ENCODE results near the gene KSR1.

Gene KSR1

DNA sequence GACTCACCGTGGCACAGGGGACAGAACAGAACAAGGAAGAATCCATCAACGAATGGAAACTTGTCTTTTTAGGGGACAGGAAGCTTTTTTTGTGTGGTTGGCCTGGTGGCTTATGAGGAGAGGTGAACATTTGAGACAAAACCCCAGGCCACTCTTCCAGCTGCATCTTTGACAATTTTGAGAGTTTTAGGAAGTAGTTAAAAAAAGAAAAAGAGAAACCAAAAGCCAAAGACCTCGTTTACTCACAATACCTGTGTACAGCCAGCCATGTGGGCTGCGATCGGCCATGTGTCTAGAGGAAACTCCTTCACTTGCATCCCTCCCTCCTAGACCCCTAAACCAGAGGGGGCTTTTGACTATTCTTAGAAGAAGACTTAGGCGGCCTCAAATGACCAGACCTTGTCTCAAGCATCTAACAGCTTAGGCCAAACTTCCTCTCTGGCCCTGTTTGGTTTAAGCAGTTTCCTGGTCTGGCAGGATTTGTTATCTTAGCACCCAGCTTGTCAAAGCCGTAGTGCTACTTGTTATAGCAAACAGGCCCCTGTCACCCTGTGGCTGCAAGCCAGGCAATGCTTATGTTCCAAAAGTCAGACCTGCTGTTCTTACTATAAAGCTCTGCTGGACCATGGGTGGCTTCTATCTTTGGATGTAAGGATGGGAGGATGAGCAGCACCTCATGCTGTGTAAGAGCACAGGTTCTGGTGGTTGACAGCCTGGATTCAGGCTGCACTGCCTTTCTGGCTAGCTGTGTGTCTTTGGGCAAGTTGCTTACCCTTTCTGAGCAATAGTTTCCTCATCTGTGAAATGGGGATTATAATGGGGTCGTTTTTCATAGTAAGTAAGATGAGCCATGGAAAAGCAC is 17.7 kb downstream of the KSR1 start:
- Histone ChIP-seq H3K4me2 (ENCODE audit: low read length) (peak overlapping the region; percentile 45), H3K9me3 (ENCODE audit: insufficient read depth, low read length) (no peaks in the 10 kb centered on the region), H3K27me3 (ENCODE audit: low read depth, low read length) (peaks cover 26% of the 10 kb centered on the region), H3K36me3 (replicated peaks; ENCODE audit: low read depth, low read length) (no peaks in the 10 kb centered on the region), H3K9ac (ENCODE audit: low read length) (no peak overlapping the region), H3K79me2 (ENCODE audit: low read length) (no peaks in the 10 kb centered on the region), H3K4me1 (ENCODE audit: low read length) (peaks cover 53% of the 10 kb centered on the region), H2AFZ (ENCODE audit: low read depth, low read length) (peak overlapping the region; percentile 7; the same call in 1 of the 2 replicates), H4K20me1 (ENCODE audit: insufficient read depth, low read length) (peaks cover 7% of the 10 kb centered on the region; the same call in 1 of the 2 replicates), H3K4me3 (ENCODE audit: low read length) (peak overlapping the region; percentile 13; the same call in 1 of the 2 replicates), H3K27ac (ENCODE audit: low read length) (no peak overlapping the region)
- TF ChIP-seq, protein P1, sequence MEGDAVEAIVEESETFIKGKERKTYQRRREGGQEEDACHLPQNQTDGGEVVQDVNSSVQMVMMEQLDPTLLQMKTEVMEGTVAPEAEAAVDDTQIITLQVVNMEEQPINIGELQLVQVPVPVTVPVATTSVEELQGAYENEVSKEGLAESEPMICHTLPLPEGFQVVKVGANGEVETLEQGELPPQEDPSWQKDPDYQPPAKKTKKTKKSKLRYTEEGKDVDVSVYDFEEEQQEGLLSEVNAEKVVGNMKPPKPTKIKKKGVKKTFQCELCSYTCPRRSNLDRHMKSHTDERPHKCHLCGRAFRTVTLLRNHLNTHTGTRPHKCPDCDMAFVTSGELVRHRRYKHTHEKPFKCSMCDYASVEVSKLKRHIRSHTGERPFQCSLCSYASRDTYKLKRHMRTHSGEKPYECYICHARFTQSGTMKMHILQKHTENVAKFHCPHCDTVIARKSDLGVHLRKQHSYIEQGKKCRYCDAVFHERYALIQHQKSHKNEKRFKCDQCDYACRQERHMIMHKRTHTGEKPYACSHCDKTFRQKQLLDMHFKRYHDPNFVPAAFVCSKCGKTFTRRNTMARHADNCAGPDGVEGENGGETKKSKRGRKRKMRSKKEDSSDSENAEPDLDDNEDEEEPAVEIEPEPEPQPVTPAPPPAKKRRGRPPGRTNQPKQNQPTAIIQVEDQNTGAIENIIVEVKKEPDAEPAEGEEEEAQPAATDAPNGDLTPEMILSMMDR (IDR thresholded peaks at IDR 0.05; ENCODE audit: low read depth, low read length), result no peak
- no peak for TF ChIP-seq EZH2phosphoT487 (IDR thresholded peaks at IDR 0.05; ENCODE audit: low read depth)

DNA sequence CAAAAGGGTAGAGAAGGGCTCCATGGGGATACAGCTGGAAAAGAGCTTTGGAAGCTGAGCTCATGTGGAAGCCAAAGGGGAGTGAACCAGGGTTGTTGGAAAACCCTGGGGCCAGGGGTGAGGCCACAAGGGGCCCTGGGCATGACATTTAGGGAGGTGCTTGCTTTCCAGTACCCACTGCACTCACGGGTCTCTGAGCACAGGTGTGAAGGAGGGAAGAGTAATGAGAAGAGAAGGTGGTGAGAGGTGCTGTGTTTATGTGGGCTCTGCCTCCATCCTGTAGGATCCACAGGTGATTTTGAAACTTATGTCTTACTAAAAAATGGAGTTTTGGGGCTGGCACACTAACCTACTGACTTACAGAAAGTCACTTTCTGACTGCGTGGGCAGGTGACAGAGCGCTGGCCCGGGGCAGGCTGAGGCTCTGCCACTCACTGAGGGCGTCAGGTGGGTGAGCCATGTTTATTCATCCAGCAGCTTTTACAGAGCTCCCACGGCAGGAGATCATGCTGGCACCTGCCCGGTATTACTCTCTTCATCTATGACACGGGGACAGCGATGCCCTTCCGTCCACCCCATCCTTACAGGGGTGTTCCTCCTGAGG is 18.9 kb downstream of the KSR1 start:
- Histone ChIP-seq H3K79me2 (ENCODE audit: low read length) (no peaks in the 10 kb centered on the region), H4K20me1 (ENCODE audit: insufficient read depth, low read length) (peaks cover 7% of the 10 kb centered on the region; the same call in 1 of the 2 replicates), H3K27ac (ENCODE audit: low read length) (no peak overlapping the region), H3K4me1 (ENCODE audit: low read length) (peaks cover 53% of the 10 kb centered on the region), H3K27me3 (ENCODE audit: low read depth, low read length) (peaks cover 17% of the 10 kb centered on the region), H3K4me3 (ENCODE audit: low read length) (no peak overlapping the region), H3K36me3 (replicated peaks; ENCODE audit: low read depth, low read length) (no peaks in the 10 kb centered on the region), H3K9ac (ENCODE audit: low read length) (no peak overlapping the region), H3K9me3 (ENCODE audit: insufficient read depth, low read length) (no peaks in the 10 kb centered on the region), H3K4me2 (ENCODE audit: low read length) (no peak overlapping the region), H2AFZ (ENCODE audit: low read depth, low read length) (no peak overlapping the region)
- TF ChIP-seq, protein P1 (IDR thresholded peaks at IDR 0.05; ENCODE audit: low read depth, low read length), result no peak

DNA sequence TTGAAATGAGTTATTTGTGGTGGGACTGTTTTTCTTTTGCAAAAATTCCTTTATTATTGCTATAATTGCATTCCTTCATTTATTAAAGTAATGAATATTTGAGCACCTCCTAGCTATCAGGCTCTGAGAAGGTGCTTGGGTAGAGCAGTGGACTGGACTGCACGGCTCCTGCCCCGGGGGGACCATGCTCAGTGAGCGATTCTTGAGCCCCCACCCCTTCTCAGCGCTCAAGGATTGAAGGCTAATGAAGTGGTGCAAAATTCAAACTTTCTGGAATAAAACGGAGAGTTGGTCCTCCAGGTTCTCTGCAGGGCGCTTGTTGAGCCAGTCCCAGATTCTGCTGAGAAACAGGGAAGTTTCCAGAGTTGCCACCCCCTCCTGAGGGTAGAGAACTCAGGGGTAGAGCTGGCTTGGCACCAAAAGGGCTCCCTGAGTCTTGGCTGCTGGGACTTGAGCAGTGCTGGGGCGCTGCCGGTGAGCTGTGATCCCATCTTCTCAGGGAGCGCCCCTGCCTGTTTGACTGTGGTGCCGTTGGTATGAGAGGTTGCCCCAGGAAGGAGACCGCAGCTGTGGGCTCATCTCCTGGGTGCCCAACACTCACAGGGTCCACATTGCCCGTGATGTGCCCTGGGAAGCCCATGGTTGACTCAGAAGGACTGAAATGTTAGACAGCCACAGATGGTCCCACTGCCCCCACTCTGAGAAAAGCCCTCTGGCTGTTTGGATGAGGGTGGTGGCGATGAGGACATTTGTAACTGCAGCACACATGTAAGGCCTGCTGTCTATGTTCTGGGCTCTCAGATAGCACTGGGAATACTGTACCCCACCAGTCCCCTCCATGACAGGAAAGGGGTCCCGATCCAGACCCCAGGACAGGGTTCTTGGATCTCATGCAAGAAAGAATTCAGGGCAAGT is 20.0 kb downstream of the KSR1 start:
- Histone ChIP-seq H3K4me3 (ENCODE audit: low read length) (no peak overlapping the region), H3K9me3 (ENCODE audit: insufficient read depth, low read length) (no peaks in the 10 kb centered on the region), H2AFZ (ENCODE audit: low read depth, low read length) (no peak overlapping the region), H4K20me1 (ENCODE audit: insufficient read depth, low read length) (peaks cover 4% of the 10 kb centered on the region; the same call in 1 of the 2 replicates), H3K4me1 (ENCODE audit: low read length) (peaks cover 49% of the 10 kb centered on the region), H3K27me3 (ENCODE audit: low read depth, low read length) (peaks cover 14% of the 10 kb centered on the region), H3K36me3 (replicated peaks; ENCODE audit: low read depth, low read length) (no peaks in the 10 kb centered on the region), H3K9ac (ENCODE audit: low read length) (no peak overlapping the region), H3K4me2 (ENCODE audit: low read length) (no peak overlapping the region), H3K79me2 (ENCODE audit: low read length) (no peaks in the 10 kb centered on the region), H3K27ac (ENCODE audit: low read length) (no peak overlapping the region)
- no peak for TF ChIP-seq EZH2phosphoT487 (IDR thresholded peaks at IDR 0.05; ENCODE audit: low read depth)
- TF ChIP-seq, protein P1 (IDR thresholded peaks at IDR 0.05; ENCODE audit: low read depth, low read length), result no peak

Measured in OCI-LY3 (cell line).